ENCODE data around the gene PCSK2. TPM values are rescaled to one million over a fixed set of nuclear protein-coding genes. Genes with fewer than 3 reads are reported as not detected.

The PCSK2 gene
- total and polyA plus RNA-seq, 4 donors = 0.08 to 0.14 (median 0.09) TPM; not detected in 1

DNA sequence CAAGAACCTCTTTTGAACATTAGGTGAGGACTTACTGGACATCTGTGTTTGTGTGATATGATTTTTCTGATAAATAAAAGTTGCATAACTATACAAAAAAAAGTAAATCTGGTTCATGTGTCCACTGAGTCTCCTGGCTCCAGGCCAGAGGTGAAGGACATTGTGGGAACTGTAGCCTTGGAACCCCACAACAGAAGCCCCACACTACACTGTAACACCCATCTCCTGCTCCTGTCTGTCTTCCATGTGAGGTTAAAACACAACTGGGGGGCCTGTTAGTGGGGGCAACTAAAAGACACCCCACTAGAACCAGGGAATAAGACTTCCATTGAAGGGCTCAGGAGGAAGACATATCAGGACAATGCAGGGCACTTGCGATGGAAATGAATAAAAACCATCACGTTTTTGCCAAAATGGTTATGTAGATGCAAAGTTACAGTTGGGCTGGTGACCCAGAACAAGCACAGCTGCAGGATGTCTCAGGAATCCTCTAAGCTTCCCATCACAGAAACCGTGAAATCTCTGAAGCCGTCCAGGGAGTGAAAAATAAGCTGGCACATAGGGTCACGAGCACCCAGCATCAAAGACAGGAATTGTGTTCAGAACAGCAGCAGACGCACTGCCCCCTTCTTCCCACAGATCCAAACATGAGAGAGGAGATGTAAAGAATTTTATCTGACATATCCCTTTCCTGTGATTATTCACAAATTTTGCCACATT lies 36.7 kb upstream of the PCSK2 start:
- Histone ChIP-seq H3K4me3 (ENCODE audit: low read depth in 1 of 3, low read length in 3 of 3) (no peak overlapping the region), H3K4me1 (ENCODE audit: control insufficient read depth in 4 of 4, insufficient read depth in 4 of 4, low read length in 3 of 4) (no peaks in the 10 kb centered on the region), H3K9me3 (ENCODE audit: control insufficient read depth in 4 of 4, low read length in 3 of 4) (no peaks in the 10 kb centered on the region), H3K36me3 (ENCODE audit: control insufficient read depth in 4 of 4, insufficient read depth in 3 of 4, low read depth in 1 of 4, low read length in 3 of 4) (no peaks in the 10 kb centered on the region), H3K27ac (ENCODE audit: low read depth in 1 of 2, low read length in 2 of 2) (no peak overlapping the region), H3K9ac (ENCODE audit: low read depth in 1 of 2, low read length in 2 of 2) (no peak overlapping the region), H3K27me3 (ENCODE audit: control insufficient read depth in 4 of 4, insufficient read depth in 4 of 4, low read length in 3 of 4) (no peaks in the 10 kb centered on the region)
- 62% methylated on average over 6 of the region's 6 CpGs for WGBS
- TF ChIP-seq FOXA2 (IDR thresholded peaks at IDR 0.05) (no peak), HNF4A (conservative IDR thresholded peaks at IDR 0.05) (no peak), EGR1 (IDR thresholded peaks at IDR 0.05; ENCODE audit: low read depth in 2 of 2) (no peak), FOXA1 (IDR thresholded peaks at IDR 0.05) (no peak), TAF1 (conservative IDR thresholded peaks at IDR 0.05) (no peak), GABPA (IDR thresholded peaks at IDR 0.05 in 1 of 2, conservative IDR thresholded peaks at IDR 0.05 in 1 of 2) (no peak), RAD21 (IDR thresholded peaks at IDR 0.05) (no peak), MAX (IDR thresholded peaks at IDR 0.05) (no peak), SP1 (IDR thresholded peaks at IDR 0.05) (no peak), ZBTB33 (IDR thresholded peaks at IDR 0.05) (no peak), NR2F2 (IDR thresholded peaks at IDR 0.05) (no peak), RXRA (IDR thresholded peaks at IDR 0.05) (no peak)
- TF ChIP-seq, protein P1, sequence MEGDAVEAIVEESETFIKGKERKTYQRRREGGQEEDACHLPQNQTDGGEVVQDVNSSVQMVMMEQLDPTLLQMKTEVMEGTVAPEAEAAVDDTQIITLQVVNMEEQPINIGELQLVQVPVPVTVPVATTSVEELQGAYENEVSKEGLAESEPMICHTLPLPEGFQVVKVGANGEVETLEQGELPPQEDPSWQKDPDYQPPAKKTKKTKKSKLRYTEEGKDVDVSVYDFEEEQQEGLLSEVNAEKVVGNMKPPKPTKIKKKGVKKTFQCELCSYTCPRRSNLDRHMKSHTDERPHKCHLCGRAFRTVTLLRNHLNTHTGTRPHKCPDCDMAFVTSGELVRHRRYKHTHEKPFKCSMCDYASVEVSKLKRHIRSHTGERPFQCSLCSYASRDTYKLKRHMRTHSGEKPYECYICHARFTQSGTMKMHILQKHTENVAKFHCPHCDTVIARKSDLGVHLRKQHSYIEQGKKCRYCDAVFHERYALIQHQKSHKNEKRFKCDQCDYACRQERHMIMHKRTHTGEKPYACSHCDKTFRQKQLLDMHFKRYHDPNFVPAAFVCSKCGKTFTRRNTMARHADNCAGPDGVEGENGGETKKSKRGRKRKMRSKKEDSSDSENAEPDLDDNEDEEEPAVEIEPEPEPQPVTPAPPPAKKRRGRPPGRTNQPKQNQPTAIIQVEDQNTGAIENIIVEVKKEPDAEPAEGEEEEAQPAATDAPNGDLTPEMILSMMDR (IDR thresholded peaks at IDR 0.05; ENCODE audit: low read depth, low read length, missing input control) = no peak
- TF ChIP-seq, protein P2, sequence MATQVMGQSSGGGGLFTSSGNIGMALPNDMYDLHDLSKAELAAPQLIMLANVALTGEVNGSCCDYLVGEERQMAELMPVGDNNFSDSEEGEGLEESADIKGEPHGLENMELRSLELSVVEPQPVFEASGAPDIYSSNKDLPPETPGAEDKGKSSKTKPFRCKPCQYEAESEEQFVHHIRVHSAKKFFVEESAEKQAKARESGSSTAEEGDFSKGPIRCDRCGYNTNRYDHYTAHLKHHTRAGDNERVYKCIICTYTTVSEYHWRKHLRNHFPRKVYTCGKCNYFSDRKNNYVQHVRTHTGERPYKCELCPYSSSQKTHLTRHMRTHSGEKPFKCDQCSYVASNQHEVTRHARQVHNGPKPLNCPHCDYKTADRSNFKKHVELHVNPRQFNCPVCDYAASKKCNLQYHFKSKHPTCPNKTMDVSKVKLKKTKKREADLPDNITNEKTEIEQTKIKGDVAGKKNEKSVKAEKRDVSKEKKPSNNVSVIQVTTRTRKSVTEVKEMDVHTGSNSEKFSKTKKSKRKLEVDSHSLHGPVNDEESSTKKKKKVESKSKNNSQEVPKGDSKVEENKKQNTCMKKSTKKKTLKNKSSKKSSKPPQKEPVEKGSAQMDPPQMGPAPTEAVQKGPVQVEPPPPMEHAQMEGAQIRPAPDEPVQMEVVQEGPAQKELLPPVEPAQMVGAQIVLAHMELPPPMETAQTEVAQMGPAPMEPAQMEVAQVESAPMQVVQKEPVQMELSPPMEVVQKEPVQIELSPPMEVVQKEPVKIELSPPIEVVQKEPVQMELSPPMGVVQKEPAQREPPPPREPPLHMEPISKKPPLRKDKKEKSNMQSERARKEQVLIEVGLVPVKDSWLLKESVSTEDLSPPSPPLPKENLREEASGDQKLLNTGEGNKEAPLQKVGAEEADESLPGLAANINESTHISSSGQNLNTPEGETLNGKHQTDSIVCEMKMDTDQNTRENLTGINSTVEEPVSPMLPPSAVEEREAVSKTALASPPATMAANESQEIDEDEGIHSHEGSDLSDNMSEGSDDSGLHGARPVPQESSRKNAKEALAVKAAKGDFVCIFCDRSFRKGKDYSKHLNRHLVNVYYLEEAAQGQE (IDR thresholded peaks at IDR 0.05) = no peak
- no peak for DNase-seq (ENCODE audit: low spot score)

- no peak overlapping the region for H3K4me3 ChIP-seq (ENCODE audit: low read depth in 1 of 3, low read length in 3 of 3)
- H3K27ac ChIP-seq (ENCODE audit: low read depth in 1 of 2, low read length in 2 of 2) = no peak overlapping the region
- TF ChIP-seq RAD21 (IDR thresholded peaks at IDR 0.05) = no peak
- TF ChIP-seq FOXA2 (IDR thresholded peaks at IDR 0.05) = no peak
- no peak for TF ChIP-seq RXRA (IDR thresholded peaks at IDR 0.05)
- no peak for TF ChIP-seq JUND (IDR thresholded peaks at IDR 0.05)
- no peak for TF ChIP-seq NR2F2 (IDR thresholded peaks at IDR 0.05)
- no peak for TF ChIP-seq ZBTB33 (IDR thresholded peaks at IDR 0.05)
- TF ChIP-seq HNF4A (conservative IDR thresholded peaks at IDR 0.05) = no peak
- TF ChIP-seq GABPA (IDR thresholded peaks at IDR 0.05 in 1 of 2, conservative IDR thresholded peaks at IDR 0.05 in 1 of 2) = no peak
- TF ChIP-seq, protein P3, sequence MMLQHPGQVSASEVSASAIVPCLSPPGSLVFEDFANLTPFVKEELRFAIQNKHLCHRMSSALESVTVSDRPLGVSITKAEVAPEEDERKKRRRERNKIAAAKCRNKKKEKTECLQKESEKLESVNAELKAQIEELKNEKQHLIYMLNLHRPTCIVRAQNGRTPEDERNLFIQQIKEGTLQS (IDR thresholded peaks at IDR 0.05) = no peak
- no peak for TF ChIP-seq HNF4G (IDR thresholded peaks at IDR 0.05)
- no peak for TF ChIP-seq SP1 (IDR thresholded peaks at IDR 0.05)
- TF ChIP-seq TAF1 (conservative IDR thresholded peaks at IDR 0.05) = no peak
- no peak for TF ChIP-seq FOXA1 (IDR thresholded peaks at IDR 0.05)
- TF ChIP-seq, protein P1 (IDR thresholded peaks at IDR 0.05; ENCODE audit: low read depth, low read length, missing input control) = no peak
- no peak for TF ChIP-seq EGR1 (IDR thresholded peaks at IDR 0.05; ENCODE audit: low read depth in 2 of 2)
- WGBS = 49% methylated on average over 2 of the region's 2 CpGs
- no peaks in the 10 kb centered on the region for H3K4me1 ChIP-seq (ENCODE audit: control insufficient read depth in 4 of 4, insufficient read depth in 4 of 4, low read length in 3 of 4)
- no peak for DNase-seq (ENCODE audit: low spot score)
- no peak overlapping the region for H3K9ac ChIP-seq (ENCODE audit: low read depth in 1 of 2, low read length in 2 of 2)
- no peaks in the 10 kb centered on the region for H3K36me3 ChIP-seq (ENCODE audit: control insufficient read depth in 4 of 4, insufficient read depth in 3 of 4, low read depth in 1 of 4, low read length in 3 of 4)
- H3K27me3 ChIP-seq (ENCODE audit: control insufficient read depth in 4 of 4, insufficient read depth in 4 of 4, low read length in 3 of 4) = no peaks in the 10 kb centered on the region
- no peaks in the 10 kb centered on the region for H3K9me3 ChIP-seq (ENCODE audit: control insufficient read depth in 4 of 4, low read length in 3 of 4)
Measured at GRCh38 chr20:17197041-17197440, 29.8 kb upstream of the PCSK2 start.

Data from liver (tissue), 9 donors.